ENCODE data around the gene PIWIL1.

PIWIL1 gene

GRCh38 chr12:130337488-130338303, at the start of gene PIWIL1:
Gene PIWIL1, plus strand, starts transcription at chr12:130337887. Its CDS starts 4,705 bp downstream, at chr12:130342592.
- in situ Hi-C loops (cut with HindIII; ENCODE audit: low pct_ligation_motif_present, low sequenced_read_pairs), result no loop called here
- no peak for DNase-seq
- no peak within 1 kb of the TSS for H3K27ac ChIP-seq
- TF ChIP-seq, protein P1, sequence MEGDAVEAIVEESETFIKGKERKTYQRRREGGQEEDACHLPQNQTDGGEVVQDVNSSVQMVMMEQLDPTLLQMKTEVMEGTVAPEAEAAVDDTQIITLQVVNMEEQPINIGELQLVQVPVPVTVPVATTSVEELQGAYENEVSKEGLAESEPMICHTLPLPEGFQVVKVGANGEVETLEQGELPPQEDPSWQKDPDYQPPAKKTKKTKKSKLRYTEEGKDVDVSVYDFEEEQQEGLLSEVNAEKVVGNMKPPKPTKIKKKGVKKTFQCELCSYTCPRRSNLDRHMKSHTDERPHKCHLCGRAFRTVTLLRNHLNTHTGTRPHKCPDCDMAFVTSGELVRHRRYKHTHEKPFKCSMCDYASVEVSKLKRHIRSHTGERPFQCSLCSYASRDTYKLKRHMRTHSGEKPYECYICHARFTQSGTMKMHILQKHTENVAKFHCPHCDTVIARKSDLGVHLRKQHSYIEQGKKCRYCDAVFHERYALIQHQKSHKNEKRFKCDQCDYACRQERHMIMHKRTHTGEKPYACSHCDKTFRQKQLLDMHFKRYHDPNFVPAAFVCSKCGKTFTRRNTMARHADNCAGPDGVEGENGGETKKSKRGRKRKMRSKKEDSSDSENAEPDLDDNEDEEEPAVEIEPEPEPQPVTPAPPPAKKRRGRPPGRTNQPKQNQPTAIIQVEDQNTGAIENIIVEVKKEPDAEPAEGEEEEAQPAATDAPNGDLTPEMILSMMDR (IDR thresholded peaks at IDR 0.05; ENCODE audit: low read depth, low read length, missing control alignments), result no peak
- H3K27me3 ChIP-seq (replicated peaks), result peaks cover 2% of the 10 kb centered on the region
- no peak within 1 kb of the TSS for H3K4me3 ChIP-seq (ENCODE audit: low read depth, low read length)
- no peaks in the 10 kb centered on the region for H3K36me3 ChIP-seq (replicated peaks)

GRCh38 chr12:130288206-130288605, 49.5 kb upstream of the PIWIL1 start:
- DNase-seq, result no peak
- no peaks in the 10 kb centered on the region for H3K27me3 ChIP-seq (replicated peaks)
- TF ChIP-seq, protein P1 (IDR thresholded peaks at IDR 0.05; ENCODE audit: low read depth, low read length, missing control alignments), result no peak
- no peak overlapping the region for H3K27ac ChIP-seq
- in situ Hi-C loops (cut with HindIII; ENCODE audit: low pct_ligation_motif_present, low sequenced_read_pairs), result no loop called here
- no peaks in the 10 kb centered on the region for H3K36me3 ChIP-seq (replicated peaks)
- no peak overlapping the region for H3K4me3 ChIP-seq (ENCODE audit: low read depth, low read length)

GRCh38 chr12:130288691-130289090, 49.0 kb upstream of the PIWIL1 start:
- no peak overlapping the region for H3K27ac ChIP-seq
- TF ChIP-seq, protein P1 (IDR thresholded peaks at IDR 0.05; ENCODE audit: low read depth, low read length, missing control alignments), result no peak
- no peaks in the 10 kb centered on the region for H3K36me3 ChIP-seq (replicated peaks)
- no peaks in the 10 kb centered on the region for H3K27me3 ChIP-seq (replicated peaks)
- H3K4me3 ChIP-seq (ENCODE audit: low read depth, low read length), result no peak overlapping the region
- no peak for DNase-seq
- in situ Hi-C loops (cut with HindIII; ENCODE audit: low pct_ligation_motif_present, low sequenced_read_pairs), result no loop called here

DNA sequence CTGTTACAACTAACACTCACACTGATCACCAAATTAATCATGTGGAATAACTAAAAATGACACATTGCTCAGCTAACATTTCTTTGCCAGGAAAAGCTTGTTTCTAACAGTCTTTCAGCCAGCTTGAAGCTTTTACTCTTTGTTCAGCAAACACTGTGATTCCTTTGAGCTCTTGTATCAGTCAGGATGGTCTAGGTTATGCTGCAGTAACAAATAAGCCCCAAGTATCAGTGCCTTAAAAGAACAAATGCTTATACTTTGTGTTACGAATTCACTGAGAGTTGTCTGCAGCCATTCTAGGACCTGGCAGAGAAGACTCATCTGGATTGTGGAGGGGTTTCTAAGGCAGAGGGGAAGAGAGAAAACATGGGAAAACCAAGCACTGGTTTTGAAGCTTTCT, 47.6 kb upstream of the PIWIL1 start:
- TF ChIP-seq, protein P1 (IDR thresholded peaks at IDR 0.05; ENCODE audit: low read depth, low read length, missing control alignments), result no peak

DNA sequence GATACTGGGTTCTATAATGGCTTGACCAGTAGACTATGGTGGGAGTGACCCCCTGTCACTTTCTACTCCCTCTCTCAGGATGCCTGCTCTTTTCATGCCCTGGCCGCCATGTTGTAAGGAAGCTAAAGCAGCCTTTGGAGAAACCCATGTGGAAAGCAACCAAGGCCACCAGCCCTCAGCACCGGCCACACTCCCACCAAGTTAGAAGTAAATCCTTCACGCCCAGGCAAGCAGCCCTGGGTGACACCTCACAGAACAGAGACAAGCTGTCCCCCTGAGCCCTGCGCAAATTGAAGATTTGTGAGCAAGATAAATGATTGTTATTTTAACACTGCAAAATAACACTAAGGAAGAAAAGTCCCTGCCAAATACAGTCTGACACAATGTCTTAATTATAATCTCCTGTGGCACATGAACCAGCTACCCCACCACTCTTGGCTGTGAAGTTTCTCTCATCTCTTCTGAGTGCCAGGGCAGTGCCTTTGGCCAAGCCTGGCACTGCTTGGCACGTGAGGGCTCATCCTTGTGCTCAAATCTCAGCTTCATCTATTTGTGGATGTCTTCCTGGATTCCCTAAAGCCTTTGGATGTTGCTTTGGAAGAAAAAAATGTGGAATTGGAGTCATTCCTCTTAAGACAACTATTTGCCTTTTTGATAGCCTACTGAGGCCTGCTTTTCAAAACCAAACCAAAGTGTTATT, 39.2 kb upstream of the PIWIL1 start:
- Histone ChIP-seq H3K27ac (no peak overlapping the region), H3K4me3 (ENCODE audit: low read depth, low read length) (no peak overlapping the region), H3K36me3 (replicated peaks) (no peaks in the 10 kb centered on the region), H3K27me3 (replicated peaks) (no peaks in the 10 kb centered on the region)
- in situ Hi-C loops (cut with HindIII; ENCODE audit: low pct_ligation_motif_present, low sequenced_read_pairs), result no loop called here
- no peak for DNase-seq
- TF ChIP-seq, protein P1 (IDR thresholded peaks at IDR 0.05; ENCODE audit: low read depth, low read length, missing control alignments), result no peak

More for the DNA sequence above, 47.6 kb upstream of the PIWIL1 start:
- Histone ChIP-seq H3K27me3 (replicated peaks) (no peaks in the 10 kb centered on the region), H3K4me3 (ENCODE audit: low read depth, low read length) (no peak overlapping the region), H3K27ac (no peak overlapping the region), H3K36me3 (replicated peaks) (no peaks in the 10 kb centered on the region)
- in situ Hi-C loops (cut with HindIII; ENCODE audit: low pct_ligation_motif_present, low sequenced_read_pairs), result no loop called here
- DNase-seq, result no peak
